ENCODE results near the gene IL25. TPM values are rescaled to one million over a fixed set of nuclear protein-coding genes. Genes with fewer than 3 reads are reported as not detected.

IL25 gene
- total RNA-seq, 1 experiment from 2014 or later, result not detected

GRCh38 chr14:23404331-23404900 is 31.8 kb downstream of the IL25 start:
- no TSS peak for BruUV-seq (replicated peaks)
- DNase-seq, result no peak
- no peaks in the 10 kb centered on the region for H3K9me2 ChIP-seq (ENCODE audit: insufficient read depth)
- H3K27ac ChIP-seq, result no peak overlapping the region
- TF ChIP-seq, protein P1, sequence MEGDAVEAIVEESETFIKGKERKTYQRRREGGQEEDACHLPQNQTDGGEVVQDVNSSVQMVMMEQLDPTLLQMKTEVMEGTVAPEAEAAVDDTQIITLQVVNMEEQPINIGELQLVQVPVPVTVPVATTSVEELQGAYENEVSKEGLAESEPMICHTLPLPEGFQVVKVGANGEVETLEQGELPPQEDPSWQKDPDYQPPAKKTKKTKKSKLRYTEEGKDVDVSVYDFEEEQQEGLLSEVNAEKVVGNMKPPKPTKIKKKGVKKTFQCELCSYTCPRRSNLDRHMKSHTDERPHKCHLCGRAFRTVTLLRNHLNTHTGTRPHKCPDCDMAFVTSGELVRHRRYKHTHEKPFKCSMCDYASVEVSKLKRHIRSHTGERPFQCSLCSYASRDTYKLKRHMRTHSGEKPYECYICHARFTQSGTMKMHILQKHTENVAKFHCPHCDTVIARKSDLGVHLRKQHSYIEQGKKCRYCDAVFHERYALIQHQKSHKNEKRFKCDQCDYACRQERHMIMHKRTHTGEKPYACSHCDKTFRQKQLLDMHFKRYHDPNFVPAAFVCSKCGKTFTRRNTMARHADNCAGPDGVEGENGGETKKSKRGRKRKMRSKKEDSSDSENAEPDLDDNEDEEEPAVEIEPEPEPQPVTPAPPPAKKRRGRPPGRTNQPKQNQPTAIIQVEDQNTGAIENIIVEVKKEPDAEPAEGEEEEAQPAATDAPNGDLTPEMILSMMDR (conservative IDR thresholded peaks at IDR 0.05), result no peak
- no peak for TF ChIP-seq EZH2 (IDR thresholded peaks at IDR 0.05; ENCODE audit: low read depth)
- no peaks in the 10 kb centered on the region for H4K20me1 ChIP-seq (ENCODE audit: insufficient read depth)
- H3K79me2 ChIP-seq (ENCODE audit: low read depth), result no peaks in the 10 kb centered on the region
- H3K4me2 ChIP-seq, result no peak overlapping the region
- ChIA-PET CTCF (no interaction called here), POLR2A (ENCODE audit: unreplicated experiment) (no interaction called here)
- H3K4me1 ChIP-seq (replicated peaks; ENCODE audit: insufficient read depth), result no peaks in the 10 kb centered on the region
- H3K27me3 ChIP-seq (ENCODE audit: insufficient read depth, low read depth), result peaks cover 95% of the 10 kb centered on the region
- no peak overlapping the region for H2AFZ ChIP-seq
- no peaks in the 10 kb centered on the region for H3K9me3 ChIP-seq (ENCODE audit: insufficient read depth, low read depth)
- H3K4me3 ChIP-seq, result no peak overlapping the region
- H3K36me3 ChIP-seq (ENCODE audit: low read depth), result no peaks in the 10 kb centered on the region
- no peaks in the 10 kb centered on the region for H3F3A ChIP-seq (ENCODE audit: insufficient read depth, low read depth)
- intact Hi-C loops (cut with micrococcal nuclease; ENCODE audit: unreplicated experiment), result no loop called here

- H2AFZ ChIP-seq, result no peak overlapping the region
- H3K4me1 ChIP-seq (replicated peaks; ENCODE audit: insufficient read depth), result no peaks in the 10 kb centered on the region
- no TSS peak for BruUV-seq (replicated peaks)
- H3K27ac ChIP-seq, result no peak overlapping the region
- ChIA-PET CTCF (no interaction called here), POLR2A (ENCODE audit: unreplicated experiment) (no interaction called here)
- H3K9me2 ChIP-seq (ENCODE audit: insufficient read depth), result no peaks in the 10 kb centered on the region
- DNase-seq, result no peak
- no peaks in the 10 kb centered on the region for H3K9me3 ChIP-seq (ENCODE audit: insufficient read depth, low read depth)
- no peaks in the 10 kb centered on the region for H3K79me2 ChIP-seq (ENCODE audit: low read depth)
- intact Hi-C loops (cut with micrococcal nuclease; ENCODE audit: unreplicated experiment), result no loop called here
- no peak overlapping the region for H3K4me3 ChIP-seq
- no peaks in the 10 kb centered on the region for H4K20me1 ChIP-seq (ENCODE audit: insufficient read depth)
- H3K36me3 ChIP-seq (ENCODE audit: low read depth), result no peaks in the 10 kb centered on the region
- peaks cover 93% of the 10 kb centered on the region for H3K27me3 ChIP-seq (ENCODE audit: insufficient read depth, low read depth)
- H3K4me2 ChIP-seq, result no peak overlapping the region
- no peak for TF ChIP-seq EZH2 (IDR thresholded peaks at IDR 0.05; ENCODE audit: low read depth)
- TF ChIP-seq, protein P1 (conservative IDR thresholded peaks at IDR 0.05), result no peak
- no peaks in the 10 kb centered on the region for H3F3A ChIP-seq (ENCODE audit: insufficient read depth, low read depth)
Observed at GRCh38 chr14:23405096-23405495, 32.5 kb downstream of the IL25 start.

- Histone ChIP-seq H3K4me1 (replicated peaks; ENCODE audit: insufficient read depth) (no peaks in the 10 kb centered on the region), H2AFZ (no peak overlapping the region), H3K36me3 (ENCODE audit: low read depth) (no peaks in the 10 kb centered on the region), H3K4me2 (no peak overlapping the region), H3K27ac (no peak overlapping the region), H3K9me3 (ENCODE audit: insufficient read depth, low read depth) (no peaks in the 10 kb centered on the region), H3K9me2 (ENCODE audit: insufficient read depth) (no peaks in the 10 kb centered on the region), H3F3A (ENCODE audit: insufficient read depth, low read depth) (no peaks in the 10 kb centered on the region), H4K20me1 (ENCODE audit: insufficient read depth) (no peaks in the 10 kb centered on the region), H3K79me2 (ENCODE audit: low read depth) (no peaks in the 10 kb centered on the region), H3K4me3 (no peak overlapping the region), H3K27me3 (ENCODE audit: insufficient read depth, low read depth) (peaks cover 94% of the 10 kb centered on the region)
- intact Hi-C loops (cut with micrococcal nuclease; ENCODE audit: unreplicated experiment), result no loop called here
- DNase-seq, result no peak
- POLR2A ChIA-PET (ENCODE audit: unreplicated experiment), result no interaction called here
- TF ChIP-seq, protein P1 (conservative IDR thresholded peaks at IDR 0.05), result no peak
- no peak for TF ChIP-seq EZH2 (IDR thresholded peaks at IDR 0.05; ENCODE audit: low read depth)
- CTCF ChIA-PET, result no interaction called here
- no TSS peak for BruUV-seq (replicated peaks)
Observed at GRCh38 chr14:23405516-23406025, 33.0 kb downstream of the IL25 start.
